Measurements from ENCODE around the gene GPR158.

GPR158 gene

DNA sequence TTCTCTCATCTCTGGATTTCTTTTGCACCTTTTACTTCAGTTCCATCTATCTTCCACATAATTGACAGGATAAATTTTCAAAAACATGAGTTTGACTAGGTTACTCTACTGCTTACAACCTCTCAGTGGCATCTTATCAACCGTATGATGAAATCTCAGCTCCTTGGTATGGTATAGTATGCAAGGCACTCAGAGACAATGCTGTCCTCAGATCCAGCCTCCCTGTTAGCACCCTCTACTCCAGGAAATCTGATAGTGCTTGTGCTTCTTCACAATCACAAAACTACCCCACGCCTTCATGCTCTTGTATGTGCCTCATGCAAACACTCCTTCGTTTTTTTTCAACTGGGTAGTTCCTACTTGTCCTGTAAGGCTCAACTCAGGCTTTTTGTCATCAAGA lies 330.7 kb downstream of the GPR158 start:
- no peak for DNase-seq

DNA sequence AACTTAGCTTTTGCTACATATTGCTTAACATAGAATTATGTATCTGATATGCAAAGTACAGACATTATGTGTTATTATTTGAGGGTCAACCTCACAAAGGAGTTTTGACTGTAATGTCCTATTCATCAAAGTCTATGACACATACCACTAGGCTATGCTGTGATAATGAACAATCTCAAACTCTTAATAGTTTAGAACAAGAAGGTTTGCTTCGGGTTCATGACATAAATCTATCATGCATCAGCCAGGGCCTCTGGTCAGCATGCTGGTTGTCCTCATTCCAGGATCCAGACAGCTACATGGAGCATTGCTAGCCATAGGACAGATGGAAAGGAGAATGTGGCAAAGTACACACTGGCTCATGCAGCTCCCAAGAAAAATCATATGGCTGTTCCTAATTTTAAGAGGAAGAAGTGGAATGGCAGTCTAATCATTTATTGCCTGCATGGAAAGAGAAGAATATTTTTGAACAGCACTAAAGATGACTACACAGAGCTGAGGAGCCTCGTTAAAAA lies 332.1 kb downstream of the GPR158 start:
- no peak for DNase-seq

DNA sequence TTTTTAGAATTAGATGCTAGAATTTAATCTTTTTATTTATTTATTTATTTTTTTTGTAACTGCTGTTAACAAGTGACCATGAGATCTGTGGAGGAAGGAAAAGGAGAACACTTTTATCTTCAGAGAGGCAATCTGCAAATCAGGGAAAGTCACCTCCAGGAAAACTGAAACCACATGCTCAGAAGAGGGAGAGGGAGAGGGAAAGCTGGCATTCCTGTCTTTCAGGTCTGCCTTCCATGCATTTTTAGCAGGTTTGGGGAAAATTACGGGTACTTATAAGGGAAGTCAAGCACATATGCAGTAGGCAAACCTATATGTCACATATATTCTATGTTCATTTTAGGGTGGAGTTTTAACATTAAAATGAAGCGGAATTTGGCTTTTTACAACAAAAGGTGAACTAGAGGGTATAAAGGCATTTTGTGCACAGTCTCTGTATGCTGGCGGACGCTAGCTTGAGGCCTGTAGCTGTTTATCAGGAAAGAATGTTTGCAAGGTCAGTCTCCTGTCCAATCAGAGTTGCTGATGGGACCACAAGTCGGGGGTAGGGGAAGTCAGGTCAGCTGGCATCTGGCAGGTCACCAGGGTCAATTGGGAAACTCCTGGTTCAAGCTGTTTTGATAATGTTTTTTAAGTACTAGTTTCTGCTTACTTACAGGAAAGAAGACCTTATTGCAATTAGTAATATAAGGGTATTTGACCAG lies 333.5 kb downstream of the GPR158 start:
- no peak for DNase-seq

DNA sequence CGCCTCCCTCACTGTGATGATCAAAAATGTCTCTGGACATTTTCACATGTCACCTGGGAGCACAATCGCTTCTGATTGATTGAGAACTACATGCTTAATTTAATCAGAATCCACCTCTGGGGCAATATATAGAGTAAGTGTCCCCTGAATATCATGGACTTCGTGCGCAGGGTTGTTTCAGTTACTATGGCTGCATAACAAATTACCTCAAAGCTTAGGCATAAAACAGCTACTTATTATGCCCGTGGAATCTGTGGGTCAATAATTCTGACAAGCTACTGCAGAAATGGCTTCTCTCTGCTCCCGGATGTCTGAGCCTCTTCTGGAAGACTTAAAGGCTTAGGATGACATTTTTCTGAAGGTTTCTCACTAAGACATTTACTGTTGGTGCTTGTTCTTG lies 334.4 kb downstream of the GPR158 start:
- no peak for DNase-seq

DNA sequence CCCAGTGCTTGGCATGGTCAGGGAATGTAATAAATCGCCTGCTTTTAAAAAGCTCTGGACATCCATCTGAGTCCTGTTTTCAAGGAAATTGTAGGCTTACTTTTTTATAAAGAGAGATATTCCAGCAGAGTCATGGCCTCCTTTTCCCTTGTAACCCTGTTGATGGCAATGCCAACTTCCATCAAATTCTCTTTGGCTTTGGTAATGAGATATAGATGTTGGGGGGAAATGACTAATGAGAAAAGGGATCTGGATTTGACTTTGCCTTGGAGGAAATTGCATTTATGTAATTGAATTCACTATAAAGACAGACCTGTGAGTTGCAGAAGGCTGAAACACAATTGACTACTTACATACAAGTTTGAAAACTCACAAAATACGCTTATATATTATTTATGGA lies 347.5 kb downstream of the GPR158 start:
- DNase-seq = no peak

DNA sequence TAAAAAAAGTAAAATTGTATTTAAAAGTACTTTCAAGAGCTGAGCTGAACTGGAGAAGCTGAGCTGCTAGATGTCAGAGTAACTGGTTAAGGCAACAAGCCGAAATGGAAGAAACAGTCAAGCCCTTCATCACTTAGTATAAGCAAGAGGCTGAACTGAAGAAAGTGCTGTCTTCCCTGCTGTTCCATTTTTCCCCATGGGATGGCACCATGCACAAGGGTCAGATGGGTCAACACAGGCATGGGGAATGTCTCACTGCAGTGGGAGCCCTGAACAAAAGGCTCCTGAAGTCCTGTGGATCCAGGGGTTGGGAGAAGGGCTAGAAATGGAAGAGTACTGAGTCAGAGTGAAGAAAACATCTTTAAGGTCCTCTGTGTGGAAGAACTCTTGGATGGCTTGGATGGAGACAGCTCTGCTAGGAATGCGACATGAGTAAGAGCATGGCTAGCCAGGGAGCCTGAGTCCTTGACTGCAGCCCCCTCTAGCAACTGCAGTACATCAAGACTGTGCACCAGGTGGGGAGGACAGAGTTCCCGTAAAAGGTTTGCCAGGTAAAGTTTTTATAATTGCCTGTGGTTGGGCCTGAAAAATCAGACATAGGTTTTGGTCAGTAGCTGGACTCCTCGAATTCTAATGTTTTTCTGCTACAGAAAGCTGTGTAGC lies 348.3 kb downstream of the GPR158 start:
- DNase-seq = no peak

DNA sequence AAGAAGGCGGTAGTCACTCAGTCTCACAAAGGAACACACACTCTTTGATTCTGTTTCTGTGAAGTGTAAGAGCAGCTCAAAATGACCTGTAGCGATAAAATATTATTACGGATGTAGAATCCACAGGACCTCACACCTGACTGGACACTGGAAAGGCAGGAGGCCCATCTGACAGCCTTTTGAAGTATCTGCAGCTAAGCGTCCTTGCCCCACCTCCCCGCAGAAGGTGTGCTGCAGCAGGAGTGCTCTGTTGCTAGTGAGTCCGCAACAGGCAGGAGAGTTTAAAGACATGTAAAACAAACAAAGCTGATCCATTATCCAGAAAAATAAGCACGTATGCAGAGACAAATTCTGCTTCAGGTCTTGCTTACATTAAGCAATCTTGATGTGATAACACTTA lies 355.5 kb downstream of the GPR158 start:
- DNase-seq = no peak

DNA sequence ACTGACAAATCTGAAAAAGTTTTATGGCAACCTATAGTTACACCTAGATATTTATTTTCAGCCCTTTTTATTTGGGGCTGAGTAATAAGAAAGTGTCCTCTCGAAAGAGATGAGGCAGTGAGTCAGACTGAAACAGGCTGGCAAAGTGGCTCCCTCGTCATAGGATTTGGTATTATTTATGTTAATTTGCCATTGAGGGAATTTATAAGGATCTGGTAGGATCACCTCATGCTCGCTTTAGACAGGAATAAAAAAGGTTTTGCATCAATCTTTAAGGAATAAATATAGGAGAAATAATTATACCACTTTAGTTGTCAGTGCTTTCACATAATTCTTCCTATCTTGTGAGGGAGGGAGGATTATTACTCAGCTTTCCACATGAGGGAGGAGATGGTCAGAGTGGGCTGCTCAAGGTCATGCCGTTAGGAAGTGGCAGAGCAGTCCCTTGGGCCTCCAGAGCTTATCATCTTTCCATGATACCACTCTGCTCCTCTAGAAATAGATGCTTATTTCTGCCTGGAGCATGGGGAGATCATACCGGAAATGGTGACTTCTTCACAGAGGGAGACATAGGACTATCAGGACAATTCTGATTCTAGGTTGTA lies 356.8 kb downstream of the GPR158 start:
- no peak for DNase-seq

DNA sequence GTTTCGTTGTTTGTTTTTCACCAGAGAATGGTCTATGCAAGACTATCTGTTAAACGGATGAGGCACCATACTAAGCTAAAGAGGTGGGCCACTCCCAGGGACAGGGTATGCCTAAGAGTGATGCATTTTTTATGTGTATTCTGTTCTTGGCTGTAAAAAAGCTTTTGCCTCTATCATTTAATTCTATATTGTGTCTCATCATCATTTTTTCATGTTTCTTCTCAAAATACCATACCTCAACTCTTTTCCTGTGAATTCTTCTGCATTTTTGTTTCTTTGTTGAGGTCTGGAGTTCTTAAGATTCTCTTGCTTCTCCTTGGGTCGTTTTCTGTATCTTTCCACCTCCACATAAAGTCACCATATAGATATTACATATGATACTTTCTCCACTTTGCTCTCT lies 357.4 kb downstream of the GPR158 start:
- no peak for DNase-seq

DNA sequence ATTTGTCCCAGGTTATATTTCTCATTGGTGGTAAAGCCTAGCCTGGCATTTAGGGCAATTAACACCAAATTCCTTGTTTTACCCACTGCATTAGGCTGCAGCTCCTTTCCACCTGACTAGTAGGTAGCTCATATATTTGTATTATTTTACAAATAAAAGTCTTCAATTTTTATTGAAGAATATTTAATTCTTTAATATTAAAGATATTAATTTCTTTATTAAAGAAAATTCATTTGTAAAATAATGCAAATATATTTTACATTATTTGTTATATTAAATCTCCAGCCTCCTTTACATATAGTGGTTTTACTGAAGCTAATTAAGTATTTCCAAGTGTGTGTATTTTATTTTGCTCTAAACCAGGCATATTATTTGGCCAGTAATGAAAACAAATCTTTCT lies 361.2 kb downstream of the GPR158 start:
- DNase-seq = no peak

DNA sequence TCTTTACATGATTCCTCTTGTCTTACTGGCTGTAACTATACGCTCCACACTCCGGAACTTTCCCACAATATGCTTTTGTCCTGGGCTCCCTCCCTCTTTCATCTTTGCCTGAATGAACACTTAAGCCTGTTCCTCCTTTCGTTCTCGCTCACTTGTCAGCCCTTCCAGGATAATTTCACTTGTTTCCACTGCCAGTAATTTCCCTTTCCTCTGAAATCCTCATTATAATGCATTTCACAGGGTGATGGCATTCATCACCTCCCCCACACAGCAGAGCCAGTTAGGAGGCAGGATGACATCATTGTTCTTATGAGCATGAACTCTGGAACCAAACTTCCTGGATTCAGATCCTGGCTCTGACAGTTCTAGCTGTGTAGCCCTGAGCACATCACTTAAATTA lies 372.6 kb downstream of the GPR158 start:
- peak; percentile 30 for DNase-seq

DNA sequence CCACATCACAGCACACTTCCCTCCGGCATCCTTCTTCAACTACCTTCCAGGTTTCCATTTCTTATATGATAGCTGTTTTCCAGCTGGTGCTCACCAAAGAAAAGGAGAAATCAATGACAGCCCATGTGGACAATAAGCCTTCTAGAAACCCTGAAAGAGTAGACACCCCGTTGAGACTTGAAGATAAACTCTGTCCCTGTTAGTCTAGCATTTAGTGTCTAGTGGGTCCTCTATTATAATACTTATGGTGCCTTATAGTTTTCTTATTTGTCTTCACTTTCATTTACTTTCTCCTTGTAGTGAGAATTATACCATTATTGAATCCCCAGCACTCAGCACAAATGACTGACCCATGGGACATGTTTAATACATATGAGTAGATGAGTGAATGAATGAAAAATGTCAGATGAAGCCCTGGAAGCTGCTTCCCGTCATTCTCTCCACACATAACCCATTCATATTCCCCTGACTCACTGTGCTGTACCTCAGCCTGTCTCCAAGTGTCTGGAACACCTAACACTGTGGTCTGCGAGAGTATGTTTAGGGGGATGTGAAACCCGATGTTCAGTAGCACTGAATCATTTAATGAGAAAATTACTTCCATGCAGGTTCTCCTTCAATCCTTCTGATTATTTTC lies 377.6 kb downstream of the GPR158 start:
- DNase-seq = no peak

DNA sequence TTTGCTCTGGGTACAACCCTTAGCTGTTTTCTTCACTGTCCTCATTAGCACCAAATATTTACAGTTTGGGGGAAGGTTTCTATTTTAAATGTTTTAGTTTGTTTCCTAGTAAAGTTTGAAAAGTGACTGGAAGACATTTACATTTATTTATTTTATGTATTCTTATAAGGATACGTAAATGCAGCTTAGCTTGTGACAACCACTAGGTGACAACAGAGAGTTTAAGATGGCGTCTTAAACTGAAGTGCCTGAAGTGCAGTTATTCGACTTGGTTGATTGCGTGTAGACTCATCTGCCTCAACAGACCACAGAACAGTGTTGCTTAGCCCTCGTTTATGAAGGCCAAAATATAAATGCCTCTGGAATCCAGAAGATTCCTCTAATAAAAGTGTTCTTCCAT lies 381.1 kb downstream of the GPR158 start:
- no peak for DNase-seq

DNA sequence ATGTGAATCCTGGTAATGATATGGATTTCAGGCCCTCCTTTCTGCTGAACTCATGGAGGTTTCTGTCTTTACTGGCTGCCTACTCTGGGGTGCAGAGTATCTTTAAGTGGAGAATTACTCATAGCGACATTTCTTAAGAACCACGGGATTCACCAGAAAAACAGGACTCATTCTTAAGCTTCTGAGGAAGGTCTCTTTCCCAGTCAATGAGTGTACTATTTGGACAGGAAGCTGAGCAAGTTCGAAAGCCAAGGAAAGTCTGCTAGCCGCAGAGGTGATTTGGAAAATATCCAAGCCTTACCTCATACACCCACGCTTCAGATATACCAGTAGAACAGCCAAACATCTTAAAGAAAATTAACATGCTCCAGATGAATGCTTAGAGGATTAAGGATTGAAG lies 381.7 kb downstream of the GPR158 start:
- peak; percentile 36 for DNase-seq

DNA sequence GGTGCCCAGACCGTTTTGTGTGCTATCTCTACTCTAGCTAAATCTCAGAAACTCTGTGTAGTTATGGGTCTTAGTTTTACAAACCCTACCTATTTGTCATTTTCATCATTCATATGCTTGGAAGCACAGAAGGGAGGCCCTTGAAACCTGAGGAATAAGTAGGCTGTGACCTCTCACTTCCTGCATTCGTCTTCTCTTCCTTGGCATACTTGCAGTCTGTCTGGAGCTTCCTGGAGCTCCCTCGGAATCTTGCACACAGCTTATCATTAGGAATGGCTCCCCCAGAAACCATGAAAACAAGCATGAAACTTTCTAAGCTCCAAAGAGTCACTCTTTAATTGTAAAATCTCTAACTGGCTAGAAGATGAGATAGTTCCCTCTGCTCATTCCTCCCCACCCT lies 382.3 kb downstream of the GPR158 start:
- DNase-seq = no peak

DNA sequence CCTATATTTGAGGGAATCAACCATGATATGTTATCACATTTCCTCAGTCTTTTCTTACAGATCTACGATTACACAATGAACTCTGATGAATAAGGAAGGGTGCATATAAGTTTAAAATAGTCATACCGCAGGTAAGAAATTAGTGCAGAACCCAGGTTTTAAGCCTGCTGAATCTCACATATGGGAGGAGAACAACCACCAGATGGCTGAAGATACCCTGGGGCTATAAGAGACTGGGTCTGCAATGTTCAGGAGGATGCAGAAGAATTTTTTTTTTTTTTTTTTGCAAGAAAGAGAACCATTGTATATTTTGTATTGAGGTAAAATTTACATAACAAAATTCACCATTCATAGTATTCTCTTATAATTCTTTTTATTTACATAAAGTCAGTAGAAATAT lies 387.0 kb downstream of the GPR158 start:
- DNase-seq = no peak

DNA sequence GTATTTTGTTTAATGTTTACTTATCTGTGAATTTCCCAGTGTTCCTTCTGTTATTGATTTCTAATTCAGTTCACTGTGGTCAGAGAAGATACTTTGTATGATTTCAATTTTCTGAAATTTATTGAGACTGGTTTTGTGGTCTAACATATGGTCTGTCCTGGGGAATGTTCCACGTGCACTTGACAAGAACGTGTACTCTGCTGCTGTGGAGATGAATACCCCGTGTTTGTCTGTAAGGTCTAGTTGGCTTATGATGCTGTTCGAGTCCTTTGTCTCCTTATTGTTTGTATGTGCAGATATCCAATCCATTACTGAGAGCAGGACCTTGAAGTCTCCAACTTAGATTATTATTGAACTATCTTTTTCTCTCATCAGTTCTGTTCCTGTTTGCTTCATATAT lies 387.7 kb downstream of the GPR158 start:
- no peak for DNase-seq

DNA sequence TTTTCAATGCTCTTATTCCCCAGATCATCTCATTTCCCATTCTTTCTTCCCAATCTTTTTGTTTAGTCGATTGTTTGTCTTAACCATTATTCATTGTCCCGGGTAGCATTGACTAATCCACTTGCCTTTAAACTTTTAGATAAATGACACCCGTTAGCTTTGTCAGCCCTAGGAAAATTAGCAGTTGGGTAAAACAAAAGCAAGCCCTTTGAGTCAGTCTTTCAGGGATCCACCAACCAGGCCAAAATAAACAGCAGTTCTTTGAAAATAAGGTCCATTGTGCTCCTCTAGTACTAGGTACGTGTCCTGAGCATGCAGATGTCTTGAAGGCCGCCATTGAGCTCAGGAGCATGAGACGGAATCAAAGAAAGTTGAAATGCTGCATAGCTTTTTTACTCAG lies 389.6 kb downstream of the GPR158 start:
- DNase-seq = no peak

DNA sequence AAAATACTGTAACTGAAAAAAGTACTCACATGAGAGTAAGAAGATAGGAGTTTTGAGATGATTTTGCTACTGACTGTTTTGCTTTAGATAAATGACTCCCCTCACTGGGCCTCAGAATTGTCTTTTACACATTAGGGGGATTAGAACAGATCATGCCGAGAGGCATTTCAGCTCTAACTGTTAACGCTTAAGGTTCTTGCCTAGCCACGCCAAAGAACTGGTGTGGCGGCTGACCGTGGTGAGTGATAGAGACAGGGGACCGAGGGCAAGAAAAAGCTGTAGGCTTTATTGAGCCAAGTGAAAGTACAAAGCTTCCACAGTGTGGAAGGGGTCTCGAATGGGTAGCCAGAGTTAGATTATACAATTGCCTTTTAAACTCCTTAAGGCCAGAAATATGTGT lies 390.8 kb downstream of the GPR158 start:
- no peak for DNase-seq

DNA sequence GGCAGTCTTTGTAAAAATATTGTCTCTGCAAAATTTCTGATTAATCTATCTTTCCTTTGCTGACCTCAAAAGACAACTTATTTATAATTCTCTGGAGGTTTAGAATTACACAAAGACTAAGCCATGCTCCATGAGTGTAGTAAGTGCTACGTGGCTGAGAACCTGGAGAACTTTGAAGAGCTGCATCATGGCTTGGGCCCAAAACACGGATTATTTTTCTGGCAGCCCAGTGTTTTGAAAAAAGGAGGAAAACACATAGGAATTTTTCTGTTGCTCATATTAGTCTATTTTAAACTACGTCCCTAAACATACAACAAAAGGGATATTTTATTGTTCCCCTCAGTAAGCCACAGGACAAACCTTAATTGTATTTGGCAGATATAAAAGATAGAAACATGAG lies 398.5 kb downstream of the GPR158 start:
- peak; percentile 25 for DNase-seq

DNA sequence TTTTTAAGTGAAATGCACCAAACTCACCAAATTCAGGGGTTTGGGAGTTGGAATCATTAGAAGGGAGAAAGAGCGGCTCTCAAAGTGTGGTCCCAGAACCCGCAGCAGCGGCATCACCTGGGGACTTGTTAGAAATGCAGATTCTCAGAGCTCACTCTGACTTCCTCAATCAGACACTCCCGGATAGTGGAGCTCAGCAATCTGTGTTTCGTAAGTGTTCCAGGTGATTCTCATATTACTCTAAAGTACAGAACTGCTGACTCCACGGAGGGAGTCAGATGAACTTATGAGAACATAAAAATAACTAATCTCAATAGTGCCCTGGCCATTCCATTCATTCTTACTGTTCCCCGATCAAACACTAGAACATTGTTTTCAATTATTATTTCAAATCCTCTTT lies 400.5 kb downstream of the GPR158 start:
- DNase-seq = no peak

DNA sequence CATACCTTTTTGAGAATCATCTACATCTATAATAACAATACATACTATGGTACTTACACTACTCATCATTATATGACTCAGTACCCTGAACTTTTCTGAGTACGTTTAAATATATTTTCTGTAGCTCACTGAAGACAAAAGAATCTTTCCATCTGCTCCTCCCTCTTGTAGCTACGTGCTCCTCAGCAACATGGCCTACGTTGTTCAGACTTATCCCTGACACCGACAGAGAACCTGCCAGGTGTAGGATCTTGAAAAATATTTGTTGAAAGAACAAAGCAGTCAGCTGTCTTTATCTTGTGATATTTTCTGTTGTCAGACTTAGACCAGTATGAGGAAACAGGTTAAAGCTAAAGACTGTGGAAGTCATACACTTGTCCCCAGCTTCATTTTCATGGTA lies 403.3 kb downstream of the GPR158 start:
- DNase-seq = no peak

DNA sequence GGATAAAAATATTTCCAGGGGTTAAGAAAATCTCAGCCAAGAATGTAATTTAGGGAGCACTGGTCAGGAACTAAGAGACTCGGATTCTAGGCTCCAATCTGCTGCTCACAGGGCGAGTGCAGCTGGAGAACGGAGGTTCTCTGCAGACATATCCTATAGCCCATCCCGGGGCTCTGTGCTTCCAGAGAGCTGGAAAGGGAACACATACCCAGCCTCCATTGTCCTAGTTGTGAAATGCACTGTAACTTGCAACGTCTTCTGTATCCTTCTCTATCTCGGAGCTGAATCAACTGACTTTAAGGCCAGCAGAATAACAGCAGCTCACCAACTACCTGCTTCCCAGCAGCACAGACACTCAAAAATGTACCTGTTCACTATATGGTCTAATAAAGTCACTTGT lies 408.2 kb downstream of the GPR158 start:
- DNase-seq = no peak

DNA sequence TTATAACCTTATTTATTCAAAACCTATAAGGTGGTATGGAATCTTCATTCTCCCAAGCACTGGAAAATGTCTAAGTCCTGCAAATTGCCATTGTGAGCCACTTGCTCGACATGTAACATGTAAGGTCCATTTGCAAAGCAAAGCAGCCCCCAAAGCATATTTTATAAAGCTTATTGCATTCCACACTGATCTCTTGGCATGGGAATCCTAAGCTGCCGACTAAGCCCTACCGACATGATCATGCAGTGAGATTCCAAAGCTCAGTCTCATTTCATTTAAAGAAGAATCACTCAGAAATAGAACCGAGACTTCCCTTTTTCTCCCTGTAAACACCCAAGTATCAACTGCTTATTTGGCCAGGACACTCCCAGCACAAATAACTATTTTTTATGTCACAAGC lies 425.9 kb downstream of the GPR158 start:
- DNase-seq = no peak

Measured in right hindlimb (tissue), 1 donor.